Prostate gland (tissue), 2 donors: ENCODE data around the gene NEIL3.

Experiments used
- CTCF ChIP-seq, 4 experiments: fragments of 200-600 bp in 2 of 4; fragments of 450-650 bp in 2 of 4; sonication (generic) in 2 of 4; IDR thresholded peaks; 1 replicate in 3 of 4; 2 replicates in 1 of 4; pipeline ENCODE4 v1.5.1; 2016 to 2019; ENCODE audit warnings: antibody characterized with exemption in 4 of 4, mild to moderate bottlenecking in 2 of 4, moderate library complexity in 2 of 4
- POLR2A ChIP-seq: fragments of 450-650 bp; IDR thresholded peaks from one replicate; pipeline ENCODE4 v1.6.1; 2016; ENCODE audit warnings: antibody characterized with exemption, mild to moderate bottlenecking
- POLR2AphosphoS5 ChIP-seq: sonication (generic); formaldehyde crosslinking; IDR thresholded peaks from one replicate; pipeline ENCODE4 v1.6.1; 2017; ENCODE audit warnings: antibody characterized with exemption

GRCh38 chr4:177349191-177349590 lies 39.5 kb downstream of the NEIL3 start:
- TF ChIP-seq CTCF (IDR thresholded peaks at IDR 0.05) (no peak), POLR2AphosphoS5 (no peak), POLR2A (no peak)
